ENCODE results near the gene FBXL20. TPM values are rescaled to one million over a fixed set of nuclear protein-coding genes. Genes with fewer than 3 reads are reported as not detected.

Gene FBXL20
- total and polyA plus RNA-seq, 10 of the 15 experiments (the other 5 are each of a cell fraction or from before 2014, with no cell fraction given) = 1.2 to 8.3 (median 4.4) TPM

DNA sequence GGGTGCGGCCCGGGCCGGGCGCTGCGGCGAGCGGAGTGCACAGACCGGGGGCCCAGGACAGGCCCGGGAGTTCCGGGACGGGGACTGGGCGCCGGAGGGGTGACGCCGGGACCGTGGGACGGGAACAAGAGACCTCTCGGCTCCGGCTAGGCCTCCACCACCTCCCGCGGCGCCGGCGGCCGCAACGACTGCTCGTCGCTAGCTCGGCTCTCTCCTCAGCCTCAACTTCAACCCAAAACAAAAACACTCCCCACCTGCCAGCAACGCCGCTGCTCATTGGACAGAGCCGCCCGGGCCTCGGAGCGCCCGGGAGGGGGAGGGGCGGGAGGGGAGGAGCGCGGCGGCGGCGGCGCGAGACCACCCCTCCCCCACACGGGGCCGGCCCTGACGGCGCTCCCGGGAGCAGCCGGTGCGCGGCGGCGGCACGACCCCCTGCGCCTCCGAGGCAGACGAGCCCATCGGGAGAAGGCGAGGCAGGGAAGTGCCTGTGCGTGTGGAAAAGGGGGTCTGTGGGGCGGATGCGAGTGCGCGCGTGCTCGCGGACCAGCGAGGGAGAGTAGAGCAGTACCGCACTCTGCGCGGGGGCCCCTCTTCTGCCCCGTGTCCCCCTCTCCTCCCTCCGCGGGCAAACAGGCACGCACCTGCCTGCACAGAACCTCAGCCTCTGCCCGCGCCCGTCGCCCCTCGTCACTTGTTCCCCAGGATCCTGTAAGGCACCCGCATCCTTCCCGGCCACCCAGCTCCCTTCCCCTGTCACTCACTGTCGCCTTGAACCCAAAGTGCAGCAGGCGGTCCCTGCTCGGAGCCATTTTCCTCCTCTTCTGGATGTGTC is at the start of gene FBXL20 (continued):
- TF ChIP-seq EGR1 (IDR thresholded peaks at IDR 0.05; ENCODE audit: borderline replicate concordance in 1 of 2, low read depth in 2 of 2, low read length in 2 of 2) (0 out of 3 replicates have a peak, but pooled peaks of 1 of the 2 experiments have one; percentile 14), SP1 (IDR thresholded peaks at IDR 0.05; ENCODE audit: low read depth, low read length) (peak; percentile 59), PAX8 (IDR thresholded peaks at IDR 0.05) (no peak), FOXM1 (IDR thresholded peaks at IDR 0.05; ENCODE audit: low read depth, low read length) (no peak), SMAD5 (IDR thresholded peaks at IDR 0.05; ENCODE audit: low read depth) (no peak), CHD2 (IDR thresholded peaks at IDR 0.05; ENCODE audit: borderline replicate concordance, low read depth, low read length) (peak; percentile 94), IKZF1 (conservative IDR thresholded peaks at IDR 0.05) (peak; percentile 83), POLR2AphosphoS5 (IDR thresholded peaks at IDR 0.05; ENCODE audit: low read length) (peak; percentile 85), YY1 (IDR thresholded peaks at IDR 0.05; ENCODE audit: low read depth, low read length) (peak; percentile 55; the same call in 1 of the 2 replicates), NFYB (IDR thresholded peaks at IDR 0.05; ENCODE audit: insufficient read depth, low read depth, low read length) (peak; percentile 53; the same call in 1 of the 2 replicates), DPF2 (IDR thresholded peaks at IDR 0.05) (peak; percentile 84), NR2C1 (IDR thresholded peaks at IDR 0.05) (0 out of 2 replicates have a peak, but pooled peaks have one; percentile 25), HCFC1 (IDR thresholded peaks at IDR 0.05; ENCODE audit: low read length) (peak; percentile 53; the same call in 1 of the 2 replicates), PAX5 (IDR thresholded peaks at IDR 0.05; ENCODE audit: borderline replicate concordance, low read depth, low read length) (peak; percentile 29; the same call in 1 of the 2 replicates), NFXL1 (IDR thresholded peaks at IDR 0.05; ENCODE audit: borderline replicate concordance) (no peak), SIX5 (IDR thresholded peaks at IDR 0.05; ENCODE audit: low read depth, low read length, severe bottlenecking) (peak; percentile 14), ZNF217 (IDR thresholded peaks at IDR 0.05) (peak; percentile 45; the same call in 1 of the 2 replicates), GATAD2B (conservative IDR thresholded peaks at IDR 0.05; ENCODE audit: low read depth) (peak; percentile 84), BACH1 (IDR thresholded peaks at IDR 0.05; ENCODE audit: borderline replicate concordance) (peak; percentile 76), LARP7 (IDR thresholded peaks at IDR 0.05) (peak; percentile 90), SIN3A (IDR thresholded peaks at IDR 0.05; ENCODE audit: low read depth, low read length) (peak; percentile 90; the same call in 1 of the 2 replicates), IKZF2 (IDR thresholded peaks at IDR 0.05) (no peak), HDAC6 (IDR thresholded peaks at IDR 0.05; ENCODE audit: unreplicated experiment) (no peak)
- TF ChIP-seq, protein P1, sequence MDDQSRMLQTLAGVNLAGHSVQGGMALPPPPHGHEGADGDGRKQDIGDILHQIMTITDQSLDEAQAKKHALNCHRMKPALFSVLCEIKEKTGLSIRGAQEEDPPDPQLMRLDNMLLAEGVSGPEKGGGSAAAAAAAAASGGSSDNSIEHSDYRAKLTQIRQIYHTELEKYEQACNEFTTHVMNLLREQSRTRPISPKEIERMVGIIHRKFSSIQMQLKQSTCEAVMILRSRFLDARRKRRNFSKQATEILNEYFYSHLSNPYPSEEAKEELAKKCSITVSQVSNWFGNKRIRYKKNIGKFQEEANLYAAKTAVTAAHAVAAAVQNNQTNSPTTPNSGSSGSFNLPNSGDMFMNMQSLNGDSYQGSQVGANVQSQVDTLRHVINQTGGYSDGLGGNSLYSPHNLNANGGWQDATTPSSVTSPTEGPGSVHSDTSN (IDR thresholded peaks at IDR 0.05; ENCODE audit: insufficient replicate concordance, low read depth, low read length) = peak; percentile 84
- TF ChIP-seq, protein P2, sequence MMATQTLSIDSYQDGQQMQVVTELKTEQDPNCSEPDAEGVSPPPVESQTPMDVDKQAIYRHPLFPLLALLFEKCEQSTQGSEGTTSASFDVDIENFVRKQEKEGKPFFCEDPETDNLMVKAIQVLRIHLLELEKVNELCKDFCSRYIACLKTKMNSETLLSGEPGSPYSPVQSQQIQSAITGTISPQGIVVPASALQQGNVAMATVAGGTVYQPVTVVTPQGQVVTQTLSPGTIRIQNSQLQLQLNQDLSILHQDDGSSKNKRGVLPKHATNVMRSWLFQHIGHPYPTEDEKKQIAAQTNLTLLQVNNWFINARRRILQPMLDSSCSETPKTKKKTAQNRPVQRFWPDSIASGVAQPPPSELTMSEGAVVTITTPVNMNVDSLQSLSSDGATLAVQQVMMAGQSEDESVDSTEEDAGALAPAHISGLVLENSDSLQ (IDR thresholded peaks at IDR 0.05) = peak; percentile 93

Data from GM12878 (cell line).